Measurements from ENCODE around the gene SP5.

DNA sequence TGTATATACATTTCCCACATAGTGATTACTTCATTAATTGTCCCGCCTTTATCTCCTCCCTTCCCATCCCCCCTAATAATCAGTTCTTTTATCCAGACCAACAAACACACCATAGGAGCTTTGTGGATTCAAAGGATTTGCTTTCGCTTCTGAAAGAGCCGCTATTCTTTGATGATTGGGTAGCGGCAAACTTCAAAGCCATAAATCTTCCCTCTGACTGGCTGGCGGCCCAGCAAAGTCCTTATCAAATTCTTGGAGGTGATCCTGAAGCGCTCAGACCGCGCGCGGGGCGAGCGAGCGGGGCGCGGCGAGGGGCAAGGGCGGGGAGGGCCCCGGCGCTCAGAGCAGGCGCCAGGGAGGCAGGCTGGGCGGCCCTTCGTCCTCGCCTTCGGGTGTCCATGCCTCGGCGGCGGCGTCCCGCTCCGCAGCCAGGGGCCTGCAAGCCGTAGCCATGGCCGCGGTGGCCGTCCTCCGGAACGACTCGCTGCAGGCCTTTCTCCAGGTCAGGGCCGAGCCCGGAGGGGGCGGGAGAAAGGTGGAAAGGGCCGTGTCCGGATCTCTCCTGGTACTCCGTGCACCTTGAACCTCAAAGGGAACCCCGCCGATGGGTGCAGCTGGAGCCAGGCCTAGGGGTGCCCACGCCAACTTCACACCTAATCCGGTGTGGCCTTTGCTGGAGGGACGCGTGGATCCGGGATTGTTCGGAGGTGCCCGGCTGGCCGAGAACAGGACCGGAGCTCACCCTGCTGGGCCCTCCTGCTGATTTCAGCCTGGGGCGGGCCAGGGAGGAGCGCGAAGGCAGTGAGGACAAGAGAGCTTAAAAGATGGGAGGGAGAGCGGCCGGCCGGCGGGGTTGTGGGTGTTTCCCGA lies at the start of gene SP5:
- TF ChIP-seq, protein P1, sequence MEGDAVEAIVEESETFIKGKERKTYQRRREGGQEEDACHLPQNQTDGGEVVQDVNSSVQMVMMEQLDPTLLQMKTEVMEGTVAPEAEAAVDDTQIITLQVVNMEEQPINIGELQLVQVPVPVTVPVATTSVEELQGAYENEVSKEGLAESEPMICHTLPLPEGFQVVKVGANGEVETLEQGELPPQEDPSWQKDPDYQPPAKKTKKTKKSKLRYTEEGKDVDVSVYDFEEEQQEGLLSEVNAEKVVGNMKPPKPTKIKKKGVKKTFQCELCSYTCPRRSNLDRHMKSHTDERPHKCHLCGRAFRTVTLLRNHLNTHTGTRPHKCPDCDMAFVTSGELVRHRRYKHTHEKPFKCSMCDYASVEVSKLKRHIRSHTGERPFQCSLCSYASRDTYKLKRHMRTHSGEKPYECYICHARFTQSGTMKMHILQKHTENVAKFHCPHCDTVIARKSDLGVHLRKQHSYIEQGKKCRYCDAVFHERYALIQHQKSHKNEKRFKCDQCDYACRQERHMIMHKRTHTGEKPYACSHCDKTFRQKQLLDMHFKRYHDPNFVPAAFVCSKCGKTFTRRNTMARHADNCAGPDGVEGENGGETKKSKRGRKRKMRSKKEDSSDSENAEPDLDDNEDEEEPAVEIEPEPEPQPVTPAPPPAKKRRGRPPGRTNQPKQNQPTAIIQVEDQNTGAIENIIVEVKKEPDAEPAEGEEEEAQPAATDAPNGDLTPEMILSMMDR (IDR thresholded peaks at IDR 0.05 in 4 of 5, conservative IDR thresholded peaks at IDR 0.05 in 1 of 5), result no peak
- no peak for TF ChIP-seq POLR2A (IDR thresholded peaks at IDR 0.05)

Measured in gastrocnemius medialis (tissue), 4 donors.